ENCODE results near the gene MED25.

MED25 gene

DNA sequence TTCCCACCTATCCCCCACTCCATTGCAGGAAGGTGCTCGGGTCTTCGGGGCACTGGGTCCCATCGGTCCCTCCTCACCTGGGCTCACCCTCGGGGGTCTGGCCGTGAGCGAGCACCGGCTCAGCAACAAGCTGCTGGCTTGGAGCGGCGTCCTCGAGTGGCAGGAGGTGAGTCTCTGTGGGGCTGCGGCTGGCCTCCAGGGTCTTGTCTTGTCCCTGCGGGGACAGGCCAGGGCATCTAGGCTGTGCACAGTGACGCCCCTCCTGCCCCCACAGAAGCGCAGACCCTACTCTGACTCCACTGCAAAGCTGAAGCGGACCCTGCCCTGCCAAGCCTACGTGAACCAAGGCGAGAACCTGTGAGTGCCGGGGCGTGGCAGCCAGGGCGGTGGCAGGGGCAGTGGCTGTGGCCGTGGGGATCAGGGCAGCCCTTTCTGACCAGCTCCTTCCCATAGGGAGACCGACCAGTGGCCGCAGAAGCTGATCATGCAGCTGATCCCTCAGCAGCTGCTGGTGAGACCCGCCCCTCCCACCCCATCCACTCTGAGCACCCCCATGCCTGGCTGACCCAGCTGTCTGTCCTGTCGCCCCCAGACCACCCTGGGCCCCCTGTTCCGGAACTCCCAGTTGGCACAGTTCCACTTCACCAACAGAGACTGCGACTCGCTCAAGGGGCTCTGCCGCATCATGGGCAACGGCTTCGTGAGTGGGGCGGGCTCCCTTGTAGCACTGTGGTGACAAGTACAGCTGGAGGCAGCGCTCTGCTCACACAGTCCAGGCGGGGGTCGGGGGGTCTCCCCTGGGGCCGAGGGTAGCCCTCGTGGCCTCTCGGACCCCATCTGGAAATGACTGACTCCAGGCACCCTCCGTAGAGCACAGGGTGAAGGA, 36.5 kb downstream of the MED25 start:
- TF ChIP-seq SIN3A (IDR thresholded peaks at IDR 0.05; ENCODE audit: borderline replicate concordance, insufficient read depth, low read length): no peak
- no peak for TF ChIP-seq FOXP2 (optimal IDR thresholded peaks at IDR 0.05; ENCODE audit: borderline replicate concordance, extremely low read depth, extremely low read length, insufficient read depth)
- no peak for TF ChIP-seq POLR2AphosphoS5 (IDR thresholded peaks at IDR 0.05; ENCODE audit: low read depth, low read length)
- TF ChIP-seq, protein P1, sequence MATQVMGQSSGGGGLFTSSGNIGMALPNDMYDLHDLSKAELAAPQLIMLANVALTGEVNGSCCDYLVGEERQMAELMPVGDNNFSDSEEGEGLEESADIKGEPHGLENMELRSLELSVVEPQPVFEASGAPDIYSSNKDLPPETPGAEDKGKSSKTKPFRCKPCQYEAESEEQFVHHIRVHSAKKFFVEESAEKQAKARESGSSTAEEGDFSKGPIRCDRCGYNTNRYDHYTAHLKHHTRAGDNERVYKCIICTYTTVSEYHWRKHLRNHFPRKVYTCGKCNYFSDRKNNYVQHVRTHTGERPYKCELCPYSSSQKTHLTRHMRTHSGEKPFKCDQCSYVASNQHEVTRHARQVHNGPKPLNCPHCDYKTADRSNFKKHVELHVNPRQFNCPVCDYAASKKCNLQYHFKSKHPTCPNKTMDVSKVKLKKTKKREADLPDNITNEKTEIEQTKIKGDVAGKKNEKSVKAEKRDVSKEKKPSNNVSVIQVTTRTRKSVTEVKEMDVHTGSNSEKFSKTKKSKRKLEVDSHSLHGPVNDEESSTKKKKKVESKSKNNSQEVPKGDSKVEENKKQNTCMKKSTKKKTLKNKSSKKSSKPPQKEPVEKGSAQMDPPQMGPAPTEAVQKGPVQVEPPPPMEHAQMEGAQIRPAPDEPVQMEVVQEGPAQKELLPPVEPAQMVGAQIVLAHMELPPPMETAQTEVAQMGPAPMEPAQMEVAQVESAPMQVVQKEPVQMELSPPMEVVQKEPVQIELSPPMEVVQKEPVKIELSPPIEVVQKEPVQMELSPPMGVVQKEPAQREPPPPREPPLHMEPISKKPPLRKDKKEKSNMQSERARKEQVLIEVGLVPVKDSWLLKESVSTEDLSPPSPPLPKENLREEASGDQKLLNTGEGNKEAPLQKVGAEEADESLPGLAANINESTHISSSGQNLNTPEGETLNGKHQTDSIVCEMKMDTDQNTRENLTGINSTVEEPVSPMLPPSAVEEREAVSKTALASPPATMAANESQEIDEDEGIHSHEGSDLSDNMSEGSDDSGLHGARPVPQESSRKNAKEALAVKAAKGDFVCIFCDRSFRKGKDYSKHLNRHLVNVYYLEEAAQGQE (IDR thresholded peaks at IDR 0.05; ENCODE audit: insufficient read depth in 1 of 2, low read depth in 2 of 2, low read length in 2 of 2): no peak
- no peak for TF ChIP-seq TAF1 (IDR thresholded peaks at IDR 0.05; ENCODE audit: borderline replicate concordance, insufficient read depth, low read length)

DNA sequence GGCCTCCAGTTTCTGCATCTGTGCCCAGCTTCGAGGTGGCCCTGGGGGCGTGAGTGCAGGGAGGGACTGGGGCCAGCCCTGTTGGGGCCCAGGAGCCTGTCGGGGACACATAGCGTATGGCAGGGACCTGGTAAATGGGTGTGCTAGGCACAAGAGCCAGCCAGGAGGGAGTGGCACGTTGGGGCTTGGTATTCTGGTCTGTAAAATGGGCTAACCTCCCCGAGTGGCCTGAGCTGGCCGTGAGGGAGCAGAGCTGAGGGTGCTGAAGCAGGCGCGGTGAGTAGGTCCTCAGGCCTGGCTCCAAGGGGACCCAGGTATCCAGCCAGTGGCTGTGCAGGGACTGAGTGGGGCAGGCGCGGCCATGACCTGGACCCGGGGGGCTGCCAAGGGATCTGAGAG, 37.2 kb downstream of the MED25 start:
- TF ChIP-seq SIN3A (IDR thresholded peaks at IDR 0.05; ENCODE audit: borderline replicate concordance, insufficient read depth, low read length) (no peak), FOXP2 (optimal IDR thresholded peaks at IDR 0.05; ENCODE audit: borderline replicate concordance, extremely low read depth, extremely low read length, insufficient read depth) (no peak), TAF1 (IDR thresholded peaks at IDR 0.05; ENCODE audit: borderline replicate concordance, insufficient read depth, low read length) (no peak), POLR2AphosphoS5 (IDR thresholded peaks at IDR 0.05; ENCODE audit: low read depth, low read length) (no peak; the same call in 1 of the 2 replicates)
- TF ChIP-seq, protein P1 (IDR thresholded peaks at IDR 0.05; ENCODE audit: insufficient read depth in 1 of 2, low read depth in 2 of 2, low read length in 2 of 2): no peak

DNA sequence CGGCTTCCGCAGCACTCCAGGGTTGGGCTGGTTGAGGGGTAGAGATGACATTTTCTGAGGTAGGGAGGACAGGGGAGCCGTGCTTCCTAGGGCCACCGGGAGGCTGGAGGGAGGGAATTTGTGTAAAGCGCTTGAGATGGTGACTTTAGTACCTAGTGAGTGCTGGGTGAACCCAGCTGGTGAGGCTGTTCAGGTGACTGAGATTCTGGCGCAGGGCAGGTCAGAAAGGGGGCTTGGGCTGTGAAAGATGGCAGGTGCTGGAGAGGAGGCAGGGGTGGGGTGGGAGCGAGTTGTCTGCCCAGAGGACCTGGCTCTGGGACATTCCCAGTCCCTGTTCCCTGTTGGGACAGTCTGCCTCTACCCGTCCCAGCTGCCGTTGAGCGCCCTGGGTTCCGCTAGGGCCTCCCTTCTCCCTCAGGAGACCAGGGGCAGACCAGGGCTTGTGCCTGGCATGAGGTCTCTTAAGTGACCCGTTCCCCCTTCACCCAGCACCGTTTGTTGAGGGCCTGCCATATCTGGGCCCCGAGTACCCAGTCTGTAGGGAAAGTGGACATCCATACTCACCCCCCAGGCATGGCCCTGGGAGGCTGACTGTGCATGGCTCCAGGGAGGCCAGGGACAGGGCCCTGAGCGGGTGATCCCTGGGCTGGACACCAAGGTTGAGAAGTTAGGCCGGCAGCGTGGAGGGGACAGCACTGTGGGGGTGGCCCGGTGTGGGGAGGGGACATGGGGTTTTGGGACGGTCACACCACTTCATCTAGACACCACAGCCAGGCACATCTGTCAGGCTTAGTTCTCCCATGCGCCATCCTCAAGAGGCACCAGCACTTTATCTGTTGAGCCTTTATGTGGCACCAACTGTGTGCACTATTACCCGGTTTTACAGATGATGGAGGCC, 37.8 kb downstream of the MED25 start:
- TF ChIP-seq, protein P1 (IDR thresholded peaks at IDR 0.05; ENCODE audit: insufficient read depth in 1 of 2, low read depth in 2 of 2, low read length in 2 of 2): no peak
- no peak for TF ChIP-seq TAF1 (IDR thresholded peaks at IDR 0.05; ENCODE audit: borderline replicate concordance, insufficient read depth, low read length)
- TF ChIP-seq FOXP2 (optimal IDR thresholded peaks at IDR 0.05; ENCODE audit: borderline replicate concordance, extremely low read depth, extremely low read length, insufficient read depth): no peak
- TF ChIP-seq POLR2AphosphoS5 (IDR thresholded peaks at IDR 0.05; ENCODE audit: low read depth, low read length): peak; percentile 35; the same call in 1 of the 2 replicates
- 0 out of 2 replicates have a peak, but pooled peaks have one; percentile 21 for TF ChIP-seq SIN3A (IDR thresholded peaks at IDR 0.05; ENCODE audit: borderline replicate concordance, insufficient read depth, low read length)

DNA sequence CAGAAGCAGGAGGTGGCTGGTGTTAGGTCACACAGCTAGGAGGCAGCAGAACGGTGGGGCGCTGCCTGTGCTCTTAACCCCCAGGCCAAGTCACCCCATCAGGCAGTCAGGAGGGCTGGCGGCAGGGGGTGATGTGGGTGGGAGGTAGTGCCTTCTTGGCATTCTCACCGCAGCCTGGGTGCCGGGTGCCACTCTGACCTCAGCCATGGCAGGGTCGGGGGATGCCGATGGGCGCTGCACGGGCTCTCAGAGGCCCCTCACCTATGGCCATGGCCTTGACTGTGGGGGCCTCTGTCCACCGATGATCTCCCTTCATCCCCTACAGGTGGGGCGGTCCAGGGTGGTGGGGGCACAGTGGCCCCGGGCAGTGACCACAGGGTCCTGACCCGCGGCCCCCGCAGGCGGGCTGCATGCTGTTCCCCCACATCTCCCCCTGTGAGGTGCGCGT, 38.5 kb downstream of the MED25 start:
- TF ChIP-seq SIN3A (IDR thresholded peaks at IDR 0.05; ENCODE audit: borderline replicate concordance, insufficient read depth, low read length) (no peak), POLR2AphosphoS5 (IDR thresholded peaks at IDR 0.05; ENCODE audit: low read depth, low read length) (no peak), FOXP2 (optimal IDR thresholded peaks at IDR 0.05; ENCODE audit: borderline replicate concordance, extremely low read depth, extremely low read length, insufficient read depth) (no peak), TAF1 (IDR thresholded peaks at IDR 0.05; ENCODE audit: borderline replicate concordance, insufficient read depth, low read length) (no peak)
- TF ChIP-seq, protein P1 (IDR thresholded peaks at IDR 0.05; ENCODE audit: insufficient read depth in 1 of 2, low read depth in 2 of 2, low read length in 2 of 2): no peak

Data from PFSK-1 (cell line).